Esophagus muscularis mucosa (tissue), 4 donors: Measurements from ENCODE around the gene CNTNAP1.

ENCODE experiments used
- CTCF ChIP-seq, 3 experiments: fragments of 200-600 bp in 2 of 3; fragments of 450-650 bp in 1 of 3; sonication (generic) in 2 of 3; IDR thresholded peaks; one replicate each; pipeline ENCODE4 v1.5.1; 2017 to 2019; ENCODE audit warnings: antibody characterized with exemption in 3 of 3, mild to moderate bottlenecking in 2 of 3, moderate library complexity in 1 of 3
- EP300 ChIP-seq: sonication (generic); formaldehyde crosslinking; IDR thresholded peaks from one replicate; pipeline ENCODE4 v1.6.1; 2017; ENCODE audit warnings: antibody characterized with exemption
- POLR2A ChIP-seq: fragments of 450-650 bp; IDR thresholded peaks from one replicate; pipeline ENCODE4 v1.6.1; 2017; ENCODE audit warnings: antibody characterized with exemption, moderate library complexity, mild to moderate bottlenecking, low read depth
- POLR2AphosphoS5 ChIP-seq, 2 donors: sonication (generic); formaldehyde crosslinking; IDR thresholded peaks; one replicate each; pipeline ENCODE4 v1.6.1; 2017; ENCODE audit warnings: antibody characterized with exemption in 2 of 2

- TF ChIP-seq POLR2A (no peak), CTCF (IDR thresholded peaks at IDR 0.05) (no peak), POLR2AphosphoS5 (IDR thresholded peaks at IDR 0.05) (no peak), EP300 (no peak)
Observed at GRCh38 chr17:42704837-42705494, 22.6 kb downstream of the CNTNAP1 start.
